ENCODE results near the gene CSNK1G1.

CSNK1G1 gene

GRCh38 chr15:64182859-64183370 lies 173.1 kb downstream of the CSNK1G1 start:
- TF ChIP-seq CTCF (IDR thresholded peaks at IDR 0.05; ENCODE audit: insufficient read depth, low read depth, low read length, missing control alignments) = no peak
- no peak for DNase-seq (ENCODE audit: low read depth)
- H3K4me3 ChIP-seq (ENCODE audit: low read depth, low read length) = no peak overlapping the region

- H3K4me3 ChIP-seq (ENCODE audit: low read depth, low read length) = no peak overlapping the region
- DNase-seq (ENCODE audit: low read depth) = no peak
- TF ChIP-seq CTCF (IDR thresholded peaks at IDR 0.05; ENCODE audit: insufficient read depth, low read depth, low read length, missing control alignments) = no peak
Observed at GRCh38 chr15:64180235-64180824, 175.6 kb downstream of the CSNK1G1 start.

GRCh38 chr15:64166102-64166890 lies 189.7 kb downstream of the CSNK1G1 start:
- TF ChIP-seq CTCF (IDR thresholded peaks at IDR 0.05; ENCODE audit: insufficient read depth, low read depth, low read length, missing control alignments) = no peak
- DNase-seq (ENCODE audit: low read depth) = no peak
- no peak overlapping the region for H3K4me3 ChIP-seq (ENCODE audit: low read depth, low read length)

GRCh38 chr15:64164436-64164835 lies 191.5 kb downstream of the CSNK1G1 start:
- H3K4me3 ChIP-seq (ENCODE audit: low read depth, low read length) = peak overlapping the region; percentile 72; the same call in 1 of the 2 replicates
- TF ChIP-seq CTCF (IDR thresholded peaks at IDR 0.05; ENCODE audit: insufficient read depth, low read depth, low read length, missing control alignments) = no peak
- DNase-seq (ENCODE audit: low read depth) = peak; percentile 66

- no peak for TF ChIP-seq CTCF (IDR thresholded peaks at IDR 0.05; ENCODE audit: insufficient read depth, low read depth, low read length, missing control alignments)
- DNase-seq (ENCODE audit: low read depth) = peak; percentile 65
- peak overlapping the region; percentile 72 for H3K4me3 ChIP-seq (ENCODE audit: low read depth, low read length)
Observed at GRCh38 chr15:64163659-64164362, 192.2 kb downstream of the CSNK1G1 start.

GRCh38 chr15:64162869-64163658 lies 192.9 kb downstream of the CSNK1G1 start, which contains the start of gene PPIB:
PPIB (minus strand) TSS chr15:64163022; CDS start chr15:64162986, 36 bp downstream.
- DNase-seq (ENCODE audit: low read depth) = peak; percentile 99
- peak; percentile 28 for TF ChIP-seq CTCF (IDR thresholded peaks at IDR 0.05; ENCODE audit: insufficient read depth, low read depth, low read length, missing control alignments)
- H3K4me3 ChIP-seq (ENCODE audit: low read depth, low read length) = peak within 1 kb of the TSS; percentile 93

Measured in GM12865 (cell line).